WTC11 (cell line): ENCODE data around the gene PHKG2. TPM values are rescaled to one million over a fixed set of nuclear protein-coding genes. Genes with fewer than 3 reads are reported as not detected.

Experiments used
- ATAC-seq: fragments of 200-7000 bp; cut with Tn5 transposase; 2 replicates; pipeline ENCODE4 v1.10.0; 2021; ENCODE audit warnings: mild to moderate bottlenecking, moderate library complexity
- CTCF ChIA-PET: fragments of 300-600 bp; sonication (Branson Sonifier 250); formaldehyde crosslinking; loops from one replicate; lab custom pipeline; 2021; ENCODE audit warnings: antibody characterized with exemption; lab: Charles Lee
- POLR2A ChIA-PET: fragments of 350-600 bp; sonication (Branson Sonifier 250); formaldehyde crosslinking; loops from one replicate; lab custom pipeline; 2021; ENCODE audit warnings: antibody characterized with exemption; lab: Charles Lee
- DNase-seq: peaks from one replicate; pipeline ENCODE4 v3.0.0; 2021; ENCODE audit warnings: low spot score
- H3K27ac Mint-ChIP-seq: 2 replicates; pipeline ENCODE4 v1.8.0; 2021; ENCODE audit warnings: mixed read lengths
- H3K27me3 Mint-ChIP-seq: 2 replicates; pipeline ENCODE4 v1.8.0; 2021; ENCODE audit warnings: low read depth, mild to moderate bottlenecking, moderate library complexity, mixed read lengths
- H3K36me3 Mint-ChIP-seq: 2 replicates; pipeline ENCODE4 v1.8.0; 2021; ENCODE audit warnings: mixed read lengths
- H3K4me1 Mint-ChIP-seq: 2 replicates; pipeline ENCODE4 v1.8.0; 2022; ENCODE audit warnings: mixed read lengths
- H3K4me3 Mint-ChIP-seq: 2 replicates; pipeline ENCODE4 v1.8.0; 2021; ENCODE audit warnings: mild to moderate bottlenecking, moderate library complexity, mixed read lengths
- H3K9me3 Mint-ChIP-seq: 2 replicates; pipeline ENCODE4 v1.8.0; 2021; ENCODE audit warnings: mixed read lengths
- ATF1 ChIP-seq: sonication (generic); formaldehyde crosslinking; IDR thresholded peaks from 2 replicates; pipeline ENCODE4 v1.8.1; 2023; ENCODE audit warnings: mild to moderate bottlenecking, moderate library complexity, missing genetic modification reagents
- E2F4 ChIP-seq: sonication (generic); formaldehyde crosslinking; IDR thresholded peaks from 2 replicates; pipeline ENCODE4 v1.8.1; 2022; ENCODE audit warnings: low read depth, mild to moderate bottlenecking, moderate library complexity, missing genetic modification reagents, borderline replicate concordance
- ERG ChIP-seq: fragments of 250-450 bp; sonication (Bioruptor Pico); IDR thresholded peaks from 2 replicates; pipeline ENCODE4 v1.8.0; 2021; ENCODE audit warnings: mild to moderate bottlenecking
- ETV6 ChIP-seq: sonication (generic); formaldehyde crosslinking; IDR thresholded peaks from 2 replicates; pipeline ENCODE4 v1.8.1; 2022; ENCODE audit warnings: mild to moderate bottlenecking, missing genetic modification reagents
- GTF2I ChIP-seq: fragments of 250-450 bp; sonication (Bioruptor Pico); conservative IDR thresholded peaks from 2 replicates; pipeline ENCODE4 v1.4.0; 2021; ENCODE audit warnings: mild to moderate bottlenecking
- NR2C2 ChIP-seq: sonication (generic); formaldehyde crosslinking; IDR thresholded peaks from 2 replicates; pipeline ENCODE4 v1.8.0; 2022; ENCODE audit warnings: mild to moderate bottlenecking, missing genetic modification reagents
- SP1 ChIP-seq: sonication (generic); formaldehyde crosslinking; conservative IDR thresholded peaks from 2 replicates; pipeline ENCODE4 v1.8.1; 2022; ENCODE audit warnings: missing genetic modification reagents
- TEAD4 ChIP-seq: sonication (generic); formaldehyde crosslinking; IDR thresholded peaks from 2 replicates; pipeline ENCODE4 v1.8.0; 2022; ENCODE audit warnings: mild to moderate bottlenecking, missing genetic modification reagents
- ZBTB43 ChIP-seq: sonication (generic); formaldehyde crosslinking; IDR thresholded peaks from 2 replicates; pipeline ENCODE4 v1.8.1; 2023; ENCODE audit warnings: mild to moderate bottlenecking, missing genetic modification reagents
- ZNF532 ChIP-seq: fragments of 250-450 bp; sonication (Bioruptor Pico); IDR thresholded peaks from 2 replicates; pipeline ENCODE4 v1.9.0; 2021; ENCODE audit warnings: mild to moderate bottlenecking, borderline replicate concordance
- total RNA-seq: library from RNA; stranded (reverse); gene quantifications from 3 replicates; pipeline ENCODE4 v1.2.3, GENCODE V29; 2021
- TF ChIP-seq, protein P1 (sequence below): fragments of 200-600 bp; IDR thresholded peaks from 2 replicates; pipeline ENCODE4 v1.8.0; 2022; ENCODE audit warnings: antibody characterized with exemption
- TF ChIP-seq, protein P2 (sequence below): sonication (generic); formaldehyde crosslinking; IDR thresholded peaks from 2 replicates; pipeline ENCODE4 v1.8.0; 2022; ENCODE audit warnings: mild to moderate bottlenecking, missing genetic modification reagents

Gene PHKG2
- total RNA-seq, 1 experiment from 2014 or later: 50.5 TPM

GRCh38 chr16:30780021-30780420, 31.8 kb downstream of the PHKG2 start (continued):
- TF ChIP-seq, protein P1, sequence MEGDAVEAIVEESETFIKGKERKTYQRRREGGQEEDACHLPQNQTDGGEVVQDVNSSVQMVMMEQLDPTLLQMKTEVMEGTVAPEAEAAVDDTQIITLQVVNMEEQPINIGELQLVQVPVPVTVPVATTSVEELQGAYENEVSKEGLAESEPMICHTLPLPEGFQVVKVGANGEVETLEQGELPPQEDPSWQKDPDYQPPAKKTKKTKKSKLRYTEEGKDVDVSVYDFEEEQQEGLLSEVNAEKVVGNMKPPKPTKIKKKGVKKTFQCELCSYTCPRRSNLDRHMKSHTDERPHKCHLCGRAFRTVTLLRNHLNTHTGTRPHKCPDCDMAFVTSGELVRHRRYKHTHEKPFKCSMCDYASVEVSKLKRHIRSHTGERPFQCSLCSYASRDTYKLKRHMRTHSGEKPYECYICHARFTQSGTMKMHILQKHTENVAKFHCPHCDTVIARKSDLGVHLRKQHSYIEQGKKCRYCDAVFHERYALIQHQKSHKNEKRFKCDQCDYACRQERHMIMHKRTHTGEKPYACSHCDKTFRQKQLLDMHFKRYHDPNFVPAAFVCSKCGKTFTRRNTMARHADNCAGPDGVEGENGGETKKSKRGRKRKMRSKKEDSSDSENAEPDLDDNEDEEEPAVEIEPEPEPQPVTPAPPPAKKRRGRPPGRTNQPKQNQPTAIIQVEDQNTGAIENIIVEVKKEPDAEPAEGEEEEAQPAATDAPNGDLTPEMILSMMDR: no peak

- TF ChIP-seq E2F4 (CRISPR knock-in tag) (no peak), GTF2I (no peak), ATF1 (CRISPR knock-in tag) (no peak), ETV6 (CRISPR knock-in tag) (no peak), ERG (no peak)
- TF ChIP-seq, protein P2, sequence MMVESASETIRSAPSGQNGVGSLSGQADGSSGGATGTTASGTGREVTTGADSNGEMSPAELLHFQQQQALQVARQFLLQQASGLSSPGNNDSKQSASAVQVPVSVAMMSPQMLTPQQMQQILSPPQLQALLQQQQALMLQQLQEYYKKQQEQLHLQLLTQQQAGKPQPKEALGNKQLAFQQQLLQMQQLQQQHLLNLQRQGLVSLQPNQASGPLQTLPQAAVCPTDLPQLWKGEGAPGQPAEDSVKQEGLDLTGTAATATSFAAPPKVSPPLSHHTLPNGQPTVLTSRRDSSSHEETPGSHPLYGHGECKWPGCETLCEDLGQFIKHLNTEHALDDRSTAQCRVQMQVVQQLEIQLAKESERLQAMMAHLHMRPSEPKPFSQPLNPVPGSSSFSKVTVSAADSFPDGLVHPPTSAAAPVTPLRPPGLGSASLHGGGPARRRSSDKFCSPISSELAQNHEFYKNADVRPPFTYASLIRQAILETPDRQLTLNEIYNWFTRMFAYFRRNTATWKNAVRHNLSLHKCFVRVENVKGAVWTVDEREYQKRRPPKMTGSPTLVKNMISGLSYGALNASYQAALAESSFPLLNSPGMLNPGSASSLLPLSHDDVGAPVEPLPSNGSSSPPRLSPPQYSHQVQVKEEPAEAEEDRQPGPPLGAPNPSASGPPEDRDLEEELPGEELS (CRISPR knock-in tag): no peak
- TF ChIP-seq, protein P1: no peak
- POLR2A ChIA-PET: no interaction called here
- peaks cover 14% of the 10 kb centered on the region for H3K36me3 Mint-ChIP-seq
Observed at GRCh38 chr16:30780549-30780948, 32.3 kb downstream of the PHKG2 start.

DNA sequence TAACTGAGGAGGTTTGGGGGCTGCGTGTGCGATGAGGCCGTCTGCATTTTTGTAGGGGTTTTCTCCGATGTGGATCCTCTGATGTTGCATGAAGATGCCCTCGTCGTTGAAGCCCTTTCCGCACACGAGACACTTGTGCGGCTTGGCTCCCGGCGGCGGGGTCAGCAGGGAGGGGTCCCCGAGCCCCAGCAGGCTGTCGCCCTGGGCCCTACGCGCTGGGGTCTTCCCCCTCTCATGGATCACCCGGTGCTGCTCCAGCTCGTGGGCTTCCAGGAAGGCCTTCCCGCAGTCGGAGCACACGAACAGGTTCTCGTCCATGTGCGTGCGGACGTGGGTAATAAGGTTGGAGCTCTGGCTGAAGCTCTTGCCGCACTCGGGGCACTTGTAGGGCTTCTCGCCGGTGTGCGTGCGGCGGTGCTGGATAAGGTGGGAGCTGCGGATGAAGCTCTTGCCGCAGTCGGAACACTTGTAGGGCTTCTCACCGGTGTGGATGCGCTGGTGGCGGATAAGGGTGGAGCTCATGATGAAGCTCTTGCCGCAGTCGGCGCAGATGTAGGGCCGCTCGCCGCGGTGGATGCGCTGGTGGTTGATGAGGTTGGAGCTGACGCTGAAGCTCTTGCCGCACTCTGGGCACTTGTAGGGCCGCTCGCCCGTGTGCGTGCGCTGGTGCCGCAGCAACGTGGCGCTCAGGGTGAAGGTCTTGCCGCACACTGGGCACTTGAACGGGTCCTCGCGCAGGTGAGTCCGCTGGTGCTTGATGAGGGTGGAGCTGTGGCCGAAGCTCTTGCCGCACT, 34.5 kb downstream of the PHKG2 start:
- Mint-ChIP-seq H3K36me3 (peaks cover 14% of the 10 kb centered on the region), H3K4me1 (peaks cover 24% of the 10 kb centered on the region), H3K27ac (no peak overlapping the region), H3K9me3 (no peaks in the 10 kb centered on the region), H3K4me3 (no peak overlapping the region), H3K27me3 (no peaks in the 10 kb centered on the region)
- POLR2A ChIA-PET: interaction anchor here (1.4 to 1.8 kb wide), 2 partner anchors 23 to 25 kb away, joined by 7 to 9 read pairs; no protein-coding TSS in a partner anchor
- CTCF ChIA-PET: interaction anchor here (0.8 to 2.8 kb wide), 5 partner anchors 15 to 105 kb away, joined by 3 to 13 read pairs (median 5); no protein-coding TSS in a partner anchor
- DNase-seq: no peak
- ATAC-seq: no peak
- TF ChIP-seq ZBTB43 (CRISPR knock-in tag): no peak
- TF ChIP-seq TEAD4 (CRISPR knock-in tag): no peak
- TF ChIP-seq NR2C2 (CRISPR knock-in tag): no peak
- no peak for TF ChIP-seq SP1
- no peak for TF ChIP-seq ZNF532 (CRISPR knock-in tag)
- TF ChIP-seq, protein P1: no peak

More at GRCh38 chr16:30780549-30780948, 32.3 kb downstream of the PHKG2 start:
- Mint-ChIP-seq H3K27ac (no peak overlapping the region), H3K4me1 (peaks cover 30% of the 10 kb centered on the region), H3K27me3 (no peaks in the 10 kb centered on the region; the same call in 1 of the 2 replicates), H3K9me3 (no peaks in the 10 kb centered on the region), H3K4me3 (no peak overlapping the region)
- CTCF ChIA-PET: no interaction called here
- ATAC-seq (no peak), DNase-seq (no peak)
